GM18867 (cell line): ENCODE results near the gene BMPR1B.

ENCODE experiments used
- ATAC-seq: cut with Tn5 transposase; IDR thresholded peaks from one replicate; pipeline ENCODE4 v1.9.1; 2021; ENCODE audit warnings: mild to moderate bottlenecking, moderate library complexity; ENCODE audit not compliant: unreplicated experiment

The BMPR1B gene

DNA sequence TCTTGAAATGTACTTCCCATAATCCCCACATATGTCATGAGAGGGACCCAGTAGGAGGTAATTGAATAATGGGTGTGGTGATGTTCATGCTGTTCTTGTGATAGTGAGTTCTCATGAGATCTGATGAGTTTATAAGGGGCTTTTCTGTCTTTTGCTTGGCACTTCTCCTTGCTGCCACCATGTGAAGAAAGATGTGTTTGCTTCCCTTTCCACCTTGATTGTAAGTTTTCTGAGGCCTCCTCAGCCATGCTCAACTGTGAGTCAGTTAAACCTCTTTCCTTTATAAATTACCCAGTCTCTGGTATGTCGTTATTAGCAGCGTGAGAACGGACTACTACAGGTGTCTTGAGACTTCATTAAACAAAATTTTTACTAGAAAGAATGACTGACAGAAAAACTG lies 323.2 kb downstream of the BMPR1B start:
- no peak for ATAC-seq

GRCh38 chr4:95084584-95084983 lies 326.8 kb downstream of the BMPR1B start:
- ATAC-seq = no peak

DNA sequence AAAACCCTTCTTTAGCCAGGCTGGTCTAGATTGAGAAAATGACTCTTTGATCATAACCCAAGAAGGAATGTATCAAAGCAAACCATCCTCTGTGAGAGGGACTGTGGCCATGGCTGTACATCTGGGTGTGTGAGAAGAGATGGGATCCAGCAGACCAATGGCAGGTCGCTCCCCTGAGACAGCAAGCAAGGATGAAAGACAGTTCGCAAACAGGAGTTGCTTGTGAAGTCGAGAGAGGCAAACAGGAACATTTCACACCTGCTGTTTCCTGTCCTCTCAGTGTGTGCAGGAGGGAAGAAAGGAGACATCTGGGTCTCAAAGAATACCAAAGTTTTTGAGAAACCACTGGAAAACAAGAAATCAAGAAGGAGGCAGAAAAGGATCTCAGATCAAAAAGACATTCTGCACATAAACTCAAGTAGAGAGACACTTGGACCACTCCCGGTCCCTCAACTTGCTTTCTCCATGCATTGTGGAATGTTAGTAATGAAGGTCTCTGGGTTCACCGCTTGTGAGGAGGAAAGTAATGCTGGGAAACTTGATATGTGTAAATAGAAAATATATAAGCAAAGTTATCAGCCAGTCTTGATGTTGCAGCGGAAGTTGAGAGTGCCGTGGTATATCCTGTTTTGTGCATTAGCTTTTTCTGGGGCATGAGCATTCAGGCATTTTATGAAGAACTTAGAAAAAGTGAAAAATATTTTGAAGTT lies 327.5 kb downstream of the BMPR1B start:
- no peak for ATAC-seq

- ATAC-seq = no peak
Observed at GRCh38 chr4:95086551-95086950, 328.8 kb downstream of the BMPR1B start.

DNA sequence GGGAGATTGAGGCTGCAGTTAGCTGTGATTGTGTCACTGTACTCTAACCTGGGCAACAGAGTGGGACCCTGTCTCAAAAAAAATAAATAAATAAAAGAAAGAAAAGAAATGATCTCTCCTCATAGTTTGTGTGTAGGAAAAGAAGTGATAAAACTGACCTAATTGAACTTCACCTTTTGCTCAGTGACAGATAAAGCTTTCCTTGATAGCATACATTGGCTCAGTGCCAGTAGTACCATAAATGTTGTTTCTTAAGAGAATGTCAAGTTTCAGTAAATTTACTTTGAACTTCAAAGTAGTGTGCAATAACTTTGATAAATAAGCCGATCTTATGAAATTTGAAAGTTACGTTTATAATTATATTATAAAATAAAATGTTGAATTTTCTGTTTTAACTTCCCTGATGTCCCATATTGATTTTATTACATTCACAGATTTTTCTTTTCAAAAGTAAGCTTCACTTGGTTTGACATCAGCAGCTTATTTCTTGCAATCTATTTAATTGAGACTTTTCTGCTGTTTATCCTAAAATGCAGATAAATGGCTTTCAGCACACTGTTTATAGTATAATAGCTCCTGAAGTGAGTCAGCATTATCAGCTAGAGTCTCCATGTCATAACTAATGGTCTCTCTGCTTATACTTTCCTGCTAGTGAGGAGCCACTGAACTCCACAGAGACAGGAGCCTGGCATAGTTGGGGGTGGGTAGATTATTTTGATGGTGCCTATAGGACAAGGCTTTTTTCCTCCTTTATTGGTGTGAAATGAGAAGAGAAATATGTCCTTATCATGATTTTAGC lies 330.1 kb downstream of the BMPR1B start:
- no peak for ATAC-seq

GRCh38 chr4:95091272-95091671 lies 333.5 kb downstream of the BMPR1B start:
- no peak for ATAC-seq

GRCh38 chr4:95092766-95093165 lies 335.0 kb downstream of the BMPR1B start:
- ATAC-seq = no peak

GRCh38 chr4:95093460-95093859 lies 335.7 kb downstream of the BMPR1B start:
- ATAC-seq = no peak

GRCh38 chr4:95093936-95094929 lies 336.5 kb downstream of the BMPR1B start:
- no peak for ATAC-seq

DNA sequence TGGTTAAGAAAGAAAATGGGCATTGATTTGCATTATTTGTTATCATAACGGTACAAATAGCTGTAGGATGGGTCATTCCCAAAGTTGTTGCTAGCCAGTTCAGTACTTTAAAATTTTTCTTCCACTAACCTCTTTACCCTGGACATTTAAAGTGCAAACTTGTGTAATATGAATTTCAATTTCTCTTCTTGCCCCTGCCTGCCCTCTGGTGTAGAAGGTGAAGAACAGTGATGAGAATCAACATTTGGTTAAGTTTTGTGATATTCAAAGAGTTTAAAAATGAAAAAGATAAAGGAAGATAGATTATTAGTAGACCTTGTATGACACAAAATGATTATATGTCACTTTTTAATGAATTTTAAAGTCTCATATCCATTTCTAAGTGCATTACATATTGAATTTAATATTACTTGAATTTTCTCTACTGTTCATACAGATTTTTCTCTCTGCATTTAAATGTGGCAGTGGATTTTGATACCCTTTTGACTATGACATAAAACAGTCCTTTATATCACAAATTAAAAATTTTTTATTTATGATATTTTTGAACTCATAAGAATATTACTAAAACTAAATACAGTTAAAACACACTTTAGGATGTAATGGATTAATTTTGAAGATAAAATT lies 337.7 kb downstream of the BMPR1B start:
- ATAC-seq = peak; percentile 58

DNA sequence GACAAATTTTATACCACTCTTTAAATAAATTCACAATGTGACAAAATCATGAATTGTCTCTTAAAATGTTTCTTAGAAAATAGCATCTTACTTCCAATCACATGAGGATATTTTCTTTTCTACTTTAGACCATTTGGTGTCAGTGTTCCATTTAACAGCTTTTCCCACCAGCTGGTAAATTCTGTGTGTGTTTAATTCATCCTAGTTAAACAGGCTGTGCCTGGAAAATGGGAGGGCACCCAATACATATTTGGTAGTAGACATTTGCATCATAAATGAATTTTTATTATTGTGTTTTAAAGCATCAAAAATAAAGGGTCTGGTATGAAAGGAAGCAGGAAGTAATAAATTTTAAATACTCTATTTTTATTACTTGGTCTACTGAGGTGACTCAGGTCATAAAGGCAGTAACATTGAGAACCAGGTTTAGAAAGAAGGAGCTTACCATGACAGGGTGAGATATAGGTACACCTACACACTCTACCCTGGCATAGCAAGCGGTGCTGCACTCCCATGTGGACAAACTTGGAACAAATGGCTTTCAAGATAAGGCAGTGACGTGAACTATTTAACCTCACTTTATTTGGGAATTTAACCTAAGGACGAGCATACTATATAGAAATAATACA lies 344.5 kb downstream of the BMPR1B start:
- ATAC-seq = no peak

DNA sequence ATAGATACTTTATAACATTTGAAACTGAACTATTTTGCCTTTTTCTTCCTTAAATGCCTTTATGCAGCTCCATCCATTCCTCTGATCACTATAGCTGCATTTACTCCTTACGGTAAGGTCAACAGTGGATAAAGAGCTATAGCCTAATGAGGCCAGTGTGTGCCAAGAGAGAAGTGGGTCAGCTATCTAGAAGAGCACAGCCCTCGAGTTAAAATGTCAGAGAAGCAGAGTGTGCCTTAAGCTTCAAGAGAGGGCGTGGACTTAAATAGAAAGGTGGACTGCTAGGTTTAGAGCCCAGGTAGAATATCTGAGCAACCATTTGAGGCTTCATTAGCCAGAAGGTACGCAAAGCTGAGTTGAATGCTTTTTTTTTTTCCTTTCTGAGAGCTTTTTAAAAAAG lies 347.4 kb downstream of the BMPR1B start:
- no peak for ATAC-seq

GRCh38 chr4:95105983-95106382 lies 348.2 kb downstream of the BMPR1B start:
- ATAC-seq = no peak

GRCh38 chr4:95106408-95106928 lies 348.7 kb downstream of the BMPR1B start:
- ATAC-seq = no peak

GRCh38 chr4:95107004-95107403 lies 349.2 kb downstream of the BMPR1B start:
- no peak for ATAC-seq

GRCh38 chr4:95107635-95108034 lies 349.9 kb downstream of the BMPR1B start:
- ATAC-seq = no peak

- ATAC-seq = no peak
Observed at GRCh38 chr4:95108883-95109421, 351.2 kb downstream of the BMPR1B start.

- ATAC-seq = no peak
Observed at GRCh38 chr4:95114521-95114920, 356.8 kb downstream of the BMPR1B start.

DNA sequence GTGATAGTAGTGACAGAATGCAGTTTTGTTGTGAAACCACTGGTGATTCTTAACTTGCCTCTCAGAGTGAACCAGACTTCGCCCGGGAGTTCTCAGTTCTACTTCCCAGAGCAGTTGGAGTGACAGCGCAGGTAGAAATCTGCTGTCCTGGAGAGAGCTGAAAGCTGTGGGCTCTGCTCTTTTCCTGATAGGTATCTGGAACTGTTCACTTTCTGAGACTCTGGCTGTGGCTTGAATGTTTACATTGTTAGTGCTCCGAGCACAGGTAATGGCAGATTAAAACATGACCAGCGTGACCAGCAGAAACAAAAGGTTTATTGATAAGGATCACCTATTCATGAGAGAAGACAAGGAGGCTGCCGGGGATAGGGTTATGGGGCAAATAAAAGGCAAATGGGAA lies 360.7 kb downstream of the BMPR1B start:
- no peak for ATAC-seq

- ATAC-seq = no peak
Observed at GRCh38 chr4:95120456-95120855, 362.7 kb downstream of the BMPR1B start.
